HG03135 (cell line): Measurements from ENCODE around the gene HBZ.
"Not testable (repeated sequence)": the region's sequence is repeated elsewhere in the genome, so short reads cannot be mapped to it uniquely, and the experiment has no call there.

Experiments used
- ATAC-seq: cut with Tn5 transposase; IDR thresholded peaks from one replicate; pipeline ENCODE4 v1.9.1; 2021; ENCODE audit warnings: mild to moderate bottlenecking, moderate library complexity; ENCODE audit not compliant: unreplicated experiment

The HBZ gene

GRCh38 chr16:152141-153128, at the start of gene HBZ:
Gene HBZ, plus strand, starts transcription at chr16:152644. Its CDS starts 266 bp downstream, at chr16:152910.
- ATAC-seq: no peak

GRCh38 chr16:104355-104754, 48.1 kb upstream of the HBZ start:
- no peak for ATAC-seq

- no peak for ATAC-seq
Measured at GRCh38 chr16:104928-105327, 47.5 kb upstream of the HBZ start.

- no peak for ATAC-seq
Measured at GRCh38 chr16:105521-105920, 46.9 kb upstream of the HBZ start.

- ATAC-seq: no peak
Measured at GRCh38 chr16:106623-107324, 45.7 kb upstream of the HBZ start.

- no peak for ATAC-seq
Measured at GRCh38 chr16:112153-112840, 40.1 kb upstream of the HBZ start.

- no peak for ATAC-seq
Measured at GRCh38 chr16:114327-114726, 38.1 kb upstream of the HBZ start.

GRCh38 chr16:116015-116414, 36.4 kb upstream of the HBZ start:
- ATAC-seq: no peak

- no peak for ATAC-seq
Measured at GRCh38 chr16:117379-118365, 34.8 kb upstream of the HBZ start.

GRCh38 chr16:118857-119256, 33.6 kb upstream of the HBZ start:
- ATAC-seq: no peak

GRCh38 chr16:119295-119694, 33.1 kb upstream of the HBZ start:
- no peak for ATAC-seq

- no peak for ATAC-seq
Measured at GRCh38 chr16:119835-120491, 32.5 kb upstream of the HBZ start.

- ATAC-seq: no peak
Measured at GRCh38 chr16:120756-121155, 31.7 kb upstream of the HBZ start.

- ATAC-seq: no peak
Measured at GRCh38 chr16:122361-122760, 30.1 kb upstream of the HBZ start.

GRCh38 chr16:123558-124350, 28.7 kb upstream of the HBZ start:
- ATAC-seq: not testable (repeated sequence)

- no peak for ATAC-seq
Measured at GRCh38 chr16:125011-125410, 27.4 kb upstream of the HBZ start.

GRCh38 chr16:129075-129474, 23.4 kb upstream of the HBZ start:
- no peak for ATAC-seq

- ATAC-seq: no peak
Measured at GRCh38 chr16:130533-131173, 21.8 kb upstream of the HBZ start.
